AG09319 (cell line): ENCODE results near the gene FIGNL2.
"Not testable (repeated sequence)": the region's sequence is repeated elsewhere in the genome, so short reads cannot be mapped to it uniquely, and the experiment has no call there.

Experiments
- DNase-seq: peaks from one replicate; pipeline ENCODE4 v3.0.0-alpha.2; 2010; ENCODE audit warnings: low read depth; ENCODE audit errors: extremely low read depth
- TF ChIP-seq, protein P1 (sequence below): IDR thresholded peaks from 2 replicates; pipeline ENCODE4 v1.5.1; 2011; ENCODE audit warnings: low read depth, mild to moderate bottlenecking, inconsistent platforms, low read length, moderate library complexity

Gene FIGNL2

DNA sequence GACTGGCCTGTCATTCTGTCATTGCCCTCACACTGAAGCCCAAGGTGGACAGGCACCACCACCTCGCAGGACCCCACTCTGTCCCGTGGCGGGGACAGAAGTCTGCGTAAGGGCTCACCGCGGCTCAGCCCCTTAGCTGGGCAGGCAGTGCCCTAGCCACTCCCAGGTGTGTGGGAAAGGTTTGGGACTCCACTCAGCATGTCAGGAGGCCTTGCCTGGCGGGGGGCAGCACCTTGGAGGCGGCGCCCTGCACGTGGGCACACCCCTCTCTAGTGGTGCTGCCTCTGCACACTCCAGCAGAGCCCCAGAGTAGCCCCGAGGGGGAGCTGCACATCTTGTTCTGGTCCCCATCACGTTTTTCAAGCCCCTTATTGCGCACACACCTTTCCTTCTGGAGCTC is 35.6 kb downstream of the FIGNL2 start:
- DNase-seq, result no peak
- TF ChIP-seq, protein P1, sequence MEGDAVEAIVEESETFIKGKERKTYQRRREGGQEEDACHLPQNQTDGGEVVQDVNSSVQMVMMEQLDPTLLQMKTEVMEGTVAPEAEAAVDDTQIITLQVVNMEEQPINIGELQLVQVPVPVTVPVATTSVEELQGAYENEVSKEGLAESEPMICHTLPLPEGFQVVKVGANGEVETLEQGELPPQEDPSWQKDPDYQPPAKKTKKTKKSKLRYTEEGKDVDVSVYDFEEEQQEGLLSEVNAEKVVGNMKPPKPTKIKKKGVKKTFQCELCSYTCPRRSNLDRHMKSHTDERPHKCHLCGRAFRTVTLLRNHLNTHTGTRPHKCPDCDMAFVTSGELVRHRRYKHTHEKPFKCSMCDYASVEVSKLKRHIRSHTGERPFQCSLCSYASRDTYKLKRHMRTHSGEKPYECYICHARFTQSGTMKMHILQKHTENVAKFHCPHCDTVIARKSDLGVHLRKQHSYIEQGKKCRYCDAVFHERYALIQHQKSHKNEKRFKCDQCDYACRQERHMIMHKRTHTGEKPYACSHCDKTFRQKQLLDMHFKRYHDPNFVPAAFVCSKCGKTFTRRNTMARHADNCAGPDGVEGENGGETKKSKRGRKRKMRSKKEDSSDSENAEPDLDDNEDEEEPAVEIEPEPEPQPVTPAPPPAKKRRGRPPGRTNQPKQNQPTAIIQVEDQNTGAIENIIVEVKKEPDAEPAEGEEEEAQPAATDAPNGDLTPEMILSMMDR, result no peak

DNA sequence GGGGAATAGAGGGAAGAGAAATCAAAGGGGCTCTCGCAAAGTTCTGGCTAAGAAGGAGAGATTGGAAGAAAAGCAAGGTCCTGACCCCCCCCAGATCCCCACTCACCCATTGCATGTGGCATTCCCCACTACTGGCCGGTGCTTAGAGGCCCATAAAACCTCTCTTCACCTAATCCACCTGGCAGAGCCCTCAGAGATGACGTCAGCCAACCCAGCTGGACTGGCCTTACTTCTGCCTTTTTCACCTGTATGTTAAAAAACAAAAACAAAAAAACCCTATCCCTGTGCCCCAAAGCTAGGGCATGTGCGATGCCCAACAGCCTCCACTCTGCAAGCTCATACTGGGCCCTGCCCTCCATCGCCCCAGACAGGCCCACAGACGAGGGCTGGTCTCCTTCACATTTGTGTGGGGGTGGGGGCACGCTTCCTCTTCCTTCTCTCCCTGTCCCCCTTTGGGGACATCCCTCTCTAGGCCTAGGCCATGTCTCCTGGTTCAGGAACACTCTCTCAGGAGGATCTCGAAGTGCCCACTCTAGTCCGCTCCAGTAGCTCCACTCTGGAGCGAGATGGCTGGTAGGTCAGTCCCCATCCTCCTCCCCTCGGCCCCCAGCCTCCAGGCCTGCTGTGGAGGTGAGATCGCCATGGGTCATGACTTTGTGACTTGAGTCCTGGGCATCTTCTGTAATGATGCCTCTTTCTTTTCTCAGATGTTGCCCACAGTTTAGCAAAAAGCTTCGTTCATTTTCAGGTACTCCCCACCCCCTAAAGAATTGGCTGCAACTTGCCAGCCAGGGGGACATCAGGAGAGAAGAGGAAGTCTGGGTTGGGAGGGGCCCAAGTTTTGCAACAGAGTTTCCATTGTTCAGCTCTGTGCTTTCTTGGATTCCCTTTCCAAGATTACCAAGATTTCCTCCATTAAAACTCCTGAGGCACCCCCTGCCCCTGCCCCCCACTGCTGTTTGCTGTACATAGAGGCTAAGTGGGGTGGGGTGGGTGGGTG is 37.0 kb downstream of the FIGNL2 start:
- TF ChIP-seq, protein P1, result no peak
- DNase-seq, result no peak

DNA sequence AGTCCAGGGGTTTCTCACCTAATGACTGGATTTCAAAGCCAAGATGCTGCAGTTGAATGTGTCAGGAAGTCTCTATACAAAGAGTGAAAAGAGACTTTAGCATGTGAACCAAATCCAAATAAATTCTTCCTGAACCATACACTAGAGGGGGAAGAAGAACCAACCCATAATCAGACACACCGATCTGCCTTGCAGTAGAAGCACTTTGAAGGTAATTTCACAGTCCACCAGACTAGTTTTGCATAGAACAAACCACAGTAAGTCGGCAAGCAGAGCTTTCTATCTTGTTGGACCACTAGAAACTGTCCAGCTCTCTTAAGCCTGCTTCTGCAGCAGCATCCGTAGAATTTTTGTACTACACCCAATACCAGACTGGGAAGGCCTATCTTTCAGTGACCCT is 39.3 kb downstream of the FIGNL2 start:
- DNase-seq, result no peak
- TF ChIP-seq, protein P1, result no peak

DNA sequence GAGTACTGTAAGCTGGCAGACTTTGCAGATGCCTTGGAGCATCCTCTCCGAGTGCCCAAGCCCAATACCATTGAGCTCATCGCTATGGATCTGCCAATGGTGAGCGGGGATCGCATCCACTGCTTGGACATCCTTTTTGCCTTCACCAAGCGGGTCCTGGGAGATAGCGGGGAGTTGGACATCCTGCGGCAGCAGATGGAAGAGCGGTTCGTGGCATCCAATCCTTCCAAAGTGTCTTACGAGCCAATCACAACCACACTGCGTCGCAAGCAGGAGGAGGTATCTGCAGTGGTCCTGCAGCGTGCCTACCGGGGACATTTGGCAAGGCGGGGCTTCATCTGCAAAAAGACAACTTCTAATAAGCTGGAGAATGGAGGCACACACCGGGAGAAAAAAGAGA is 41.6 kb downstream of the FIGNL2 start:
- TF ChIP-seq, protein P1, result no peak
- DNase-seq, result no peak

DNA sequence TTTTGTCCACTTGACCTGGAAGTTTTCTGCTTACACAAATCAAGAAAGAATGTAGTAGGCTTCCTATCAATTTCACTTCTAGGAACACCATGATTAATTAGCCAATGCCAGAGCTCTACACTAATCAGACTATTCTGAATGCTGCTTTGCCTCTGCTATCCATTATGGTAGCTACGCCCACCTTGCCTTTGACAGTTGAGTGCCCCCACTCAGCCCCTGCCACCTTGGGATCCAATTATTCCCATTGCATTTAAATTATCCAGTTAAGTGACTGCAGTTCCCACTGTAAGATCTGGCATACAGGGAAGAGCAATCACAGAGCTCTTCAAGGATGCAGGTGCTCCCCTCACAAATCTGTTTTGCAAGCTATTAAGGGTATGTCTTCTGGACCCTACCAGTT is 47.5 kb downstream of the FIGNL2 start:
- TF ChIP-seq, protein P1, result no peak
- no peak for DNase-seq

DNA sequence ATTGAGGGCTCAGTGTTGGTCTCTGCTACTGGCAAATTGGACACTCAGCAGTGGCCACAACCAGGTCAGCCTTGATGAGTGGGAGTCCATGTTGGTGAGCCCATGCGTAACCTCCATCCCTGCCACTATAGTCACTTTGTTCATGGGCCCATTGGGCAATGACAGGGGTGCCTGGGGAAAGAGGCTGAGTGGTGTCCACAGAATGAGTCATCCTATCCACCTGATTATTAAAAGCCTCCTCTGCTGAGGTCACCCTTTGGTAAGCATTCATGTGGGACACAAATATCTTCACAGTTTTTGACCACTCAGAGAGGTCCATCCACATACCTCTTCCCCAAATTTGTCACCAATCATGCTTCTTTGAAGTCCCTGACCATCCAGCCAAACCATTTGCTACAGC is 50.0 kb downstream of the FIGNL2 start:
- TF ChIP-seq, protein P1, result no peak
- no peak for DNase-seq

DNA sequence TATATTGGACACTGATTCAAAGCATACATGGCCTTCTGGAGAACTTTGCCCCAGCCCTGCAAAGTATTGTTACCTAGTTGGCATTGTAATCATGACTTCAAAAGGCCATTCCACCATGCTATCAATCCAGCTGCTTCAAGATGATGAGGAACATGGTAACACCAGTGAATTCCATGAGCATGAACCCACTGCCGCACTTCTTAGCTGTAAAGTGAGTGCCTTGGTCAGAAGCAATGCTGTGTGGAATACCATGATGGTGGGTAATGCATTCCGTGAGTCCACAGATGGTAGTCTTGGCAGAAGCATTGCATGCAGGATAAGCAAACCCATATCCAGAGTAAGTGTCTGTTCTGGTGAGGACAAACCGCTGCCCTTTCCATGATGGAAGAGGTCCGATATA is 50.5 kb downstream of the FIGNL2 start:
- DNase-seq, result not testable (repeated sequence)
